Caco-2 (cell line): Measurements from ENCODE around the gene ZNF737. TPM values are rescaled to one million over a fixed set of nuclear protein-coding genes. Genes with fewer than 3 reads are reported as not detected.

Experiments
- BruUV-seq: library from RNA; stranded (reverse); fragments of 400-500 nt; replicated peaks from 2 replicates; lab custom pipeline; 2021; lab: Mats Ljungman, UMichigan
- CTCF ChIA-PET: fragments of 300-600 bp; sonication (Branson Sonifier 250); formaldehyde crosslinking; loops from one replicate; lab custom pipeline; 2022; ENCODE audit warnings: antibody characterized with exemption; lab: Charles Lee
- POLR2A ChIA-PET: fragments of 300-600 bp; sonication (Branson Sonifier 250); formaldehyde crosslinking; loops from one replicate; lab custom pipeline; 2022; ENCODE audit warnings: antibody characterized with exemption; lab: Charles Lee
- DNase-seq, 2 experiments: peaks; one replicate each; pipeline versions ENCODE4 v3.0.0 to v3.0.0-alpha.2; 2020 to 2022
- H3K27me3 ChIP-seq: replicated peaks from 2 replicates; pipeline ENCODE4 v1.6.0; 2011; ENCODE audit warnings: low read length; ENCODE audit not compliant: control insufficient read depth, insufficient read depth
- H3K36me3 ChIP-seq: 2 replicates; pipeline ENCODE4 v1.5.1; 2011; ENCODE audit warnings: low read length; ENCODE audit not compliant: control insufficient read depth, insufficient read depth
- H3K4me1 ChIP-seq: fragments of 250-450 bp; sonication (Bioruptor Pico); 2 replicates; pipeline ENCODE4 v1.5.1; 2020; ENCODE audit warnings: mild to moderate bottlenecking
- H3K4me3 ChIP-seq: 2 replicates; pipeline ENCODE4 v1.5.1; 2011; ENCODE audit warnings: low read depth, mild to moderate bottlenecking, control low read depth, low read length
- H3K9me3 ChIP-seq: fragments of 250-450 bp; sonication (Bioruptor Pico); 2 replicates; pipeline ENCODE4 v1.5.1; 2020; ENCODE audit warnings: mild to moderate bottlenecking, moderate library complexity
- H3K27ac Mint-ChIP-seq: one replicate; pipeline ENCODE4 v1.8.0; 2022; ENCODE audit warnings: mixed read lengths; ENCODE audit not compliant: unreplicated experiment
- H3K27me3 Mint-ChIP-seq: one replicate; pipeline ENCODE4 v1.8.0; 2022; ENCODE audit warnings: mixed read lengths; ENCODE audit not compliant: insufficient read depth, unreplicated experiment
- H3K36me3 Mint-ChIP-seq: one replicate; pipeline ENCODE4 v1.8.0; 2022; ENCODE audit warnings: mild to moderate bottlenecking, mixed read lengths; ENCODE audit not compliant: insufficient read depth, unreplicated experiment
- H3K4me1 Mint-ChIP-seq: one replicate; pipeline ENCODE4 v1.8.0; 2022; ENCODE audit warnings: low read depth, mixed read lengths; ENCODE audit not compliant: unreplicated experiment
- H3K4me3 Mint-ChIP-seq: one replicate; pipeline ENCODE4 v1.8.0; 2022; ENCODE audit warnings: mild to moderate bottlenecking, moderate library complexity, mixed read lengths; ENCODE audit not compliant: unreplicated experiment
- H3K9me3 Mint-ChIP-seq: one replicate; pipeline ENCODE4 v1.8.0; 2022; ENCODE audit warnings: mixed read lengths; ENCODE audit not compliant: unreplicated experiment
- CTCF ChIP-seq, 2 experiments: fragments of 200-600 bp in 1 of 2; IDR thresholded peaks; 1 replicate in 1 of 2; 2 replicates in 1 of 2; pipeline versions ENCODE4 v1.5.1 to v1.8.0; 2011 to 2022; ENCODE audit warnings: antibody characterized with exemption in 1 of 2, control low read depth in 1 of 2, inconsistent platforms in 1 of 2, low read depth in 1 of 2, low read length in 1 of 2, mild to moderate bottlenecking in 1 of 2, moderate library complexity in 1 of 2; ENCODE audit not compliant: insufficient read depth in 1 of 2, severe bottlenecking in 1 of 2, unreplicated experiment in 1 of 2
- intact Hi-C: fragments of 100-400 bp; cut with micrococcal nuclease; formaldehyde crosslinking; loops from one replicate; pipeline ENCODE4 v1.10.0; 2022; ENCODE audit not compliant: unreplicated experiment
- total RNA-seq: library from RNA; stranded (reverse); gene quantifications from 2 replicates; pipeline ENCODE4 v1.2.3, GENCODE V29; 2022

Gene ZNF737
- total RNA-seq, 1 experiment from 2014 or later: 2.1 TPM

DNA sequence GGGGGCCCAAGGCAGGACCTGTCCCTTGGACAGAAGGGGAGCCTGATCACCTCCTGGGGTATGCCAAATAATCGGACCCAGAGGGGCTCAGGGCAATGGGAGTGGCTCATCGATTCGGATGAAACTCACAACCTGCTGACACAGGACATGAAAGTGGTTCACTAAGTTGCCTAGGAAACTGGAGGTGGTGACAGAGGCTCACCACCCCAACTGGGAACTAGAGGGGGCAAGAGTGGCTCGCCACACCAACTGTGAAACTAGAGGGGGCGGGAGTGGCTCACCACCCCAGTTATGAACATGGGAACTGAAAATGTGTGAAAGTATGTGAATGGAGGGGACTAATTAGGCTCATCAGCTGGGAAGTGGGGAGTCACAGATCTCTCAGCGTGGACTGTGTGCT is 46.3 kb upstream of the ZNF737 start:
- no peaks in the 10 kb centered on the region for H3K4me1 Mint-ChIP-seq
- no peak overlapping the region for H3K27ac Mint-ChIP-seq
- peaks cover 33% of the 10 kb centered on the region for H3K9me3 Mint-ChIP-seq
- intact Hi-C loops: no loop called here
- TF ChIP-seq CTCF (IDR thresholded peaks at IDR 0.05; ENCODE audit: insufficient read depth in 1 of 2, low read depth in 1 of 2, low read length in 1 of 2, severe bottlenecking in 1 of 2, unreplicated experiment in 1 of 2): no peak
- Histone ChIP-seq H3K27me3 (no peaks in the 10 kb centered on the region), H3K4me3 (no peak overlapping the region), H3K9me3 (no peaks in the 10 kb centered on the region; the same call in 1 of the 2 replicates), H3K36me3 (no peaks in the 10 kb centered on the region), H3K4me1 (no peaks in the 10 kb centered on the region)
- no peaks in the 10 kb centered on the region for H3K36me3 Mint-ChIP-seq
- DNase-seq: no peak
- ChIA-PET CTCF (no interaction called here), POLR2A (no interaction called here)
- H3K4me3 Mint-ChIP-seq: no peak overlapping the region
- no TSS peak for BruUV-seq
- H3K27me3 Mint-ChIP-seq: no peaks in the 10 kb centered on the region

DNA sequence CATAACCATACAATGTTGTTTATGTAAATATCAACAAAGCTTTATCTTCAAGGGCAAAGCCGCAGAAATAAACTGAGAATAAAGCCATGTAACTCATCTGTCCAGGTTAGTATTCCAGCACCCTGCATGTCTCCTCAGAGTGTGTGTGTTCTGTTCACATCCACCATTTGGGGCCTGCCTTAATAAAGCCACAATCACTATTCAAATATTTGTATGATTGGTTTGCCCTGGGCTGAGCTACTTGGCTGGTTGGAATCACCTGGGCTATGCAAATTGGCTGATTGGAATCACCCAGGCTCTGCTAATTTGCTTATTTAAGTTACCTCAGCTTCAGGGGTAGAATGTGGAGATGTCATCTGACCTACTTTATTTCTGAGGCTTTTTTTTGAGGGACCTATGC is 42.4 kb upstream of the ZNF737 start:
- no peaks in the 10 kb centered on the region for H3K27me3 Mint-ChIP-seq
- ChIA-PET CTCF (no interaction called here), POLR2A (no interaction called here)
- no peak overlapping the region for H3K27ac Mint-ChIP-seq
- peaks cover 17% of the 10 kb centered on the region for H3K9me3 Mint-ChIP-seq
- H3K4me1 Mint-ChIP-seq: no peaks in the 10 kb centered on the region
- H3K4me1 ChIP-seq: no peaks in the 10 kb centered on the region
- no peak overlapping the region for H3K4me3 Mint-ChIP-seq
- no peak overlapping the region for H3K4me3 ChIP-seq
- DNase-seq: no peak
- H3K36me3 ChIP-seq: no peaks in the 10 kb centered on the region
- intact Hi-C loops: no loop called here
- no peaks in the 10 kb centered on the region; the same call in 1 of the 2 replicates for H3K9me3 ChIP-seq
- H3K27me3 ChIP-seq: no peaks in the 10 kb centered on the region
- no peak for TF ChIP-seq CTCF (IDR thresholded peaks at IDR 0.05; ENCODE audit: insufficient read depth in 1 of 2, low read depth in 1 of 2, low read length in 1 of 2, severe bottlenecking in 1 of 2, unreplicated experiment in 1 of 2)
- no peaks in the 10 kb centered on the region for H3K36me3 Mint-ChIP-seq
- BruUV-seq: no TSS peak

- DNase-seq: no peak
- Histone ChIP-seq H3K4me3 (no peak overlapping the region), H3K27me3 (no peaks in the 10 kb centered on the region), H3K4me1 (no peaks in the 10 kb centered on the region), H3K36me3 (no peaks in the 10 kb centered on the region), H3K9me3 (peaks cover 3% of the 10 kb centered on the region; the same call in 1 of the 2 replicates)
- CTCF ChIA-PET: no interaction called here
- Mint-ChIP-seq H3K9me3 (peaks cover 14% of the 10 kb centered on the region), H3K27ac (no peak overlapping the region), H3K36me3 (peaks cover 11% of the 10 kb centered on the region), H3K4me3 (no peak overlapping the region), H3K27me3 (no peaks in the 10 kb centered on the region), H3K4me1 (no peaks in the 10 kb centered on the region)
- no TSS peak for BruUV-seq
- intact Hi-C loops: no loop called here
- TF ChIP-seq CTCF (IDR thresholded peaks at IDR 0.05; ENCODE audit: insufficient read depth in 1 of 2, low read depth in 1 of 2, low read length in 1 of 2, severe bottlenecking in 1 of 2, unreplicated experiment in 1 of 2): no peak
- POLR2A ChIA-PET: no interaction called here
Observed at GRCh38 chr19:20558571-20558970, 7.0 kb downstream of the ZNF737 start.
